HUES64 (cell line): Measurements from ENCODE around the gene TNRC18.
A peak's percentile ranks its signal among the peaks of the same experiment; 100 is the strongest.

Experiments
- H3K27ac ChIP-seq: 2 replicates; pipeline ENCODE4 v1.7.0; 2013; ENCODE audit warnings: low read depth, low read length, inconsistent platforms
- H3K27me3 ChIP-seq: 2 replicates; pipeline ENCODE4 v1.6.1; 2013; ENCODE audit warnings: mild to moderate bottlenecking, low read length; ENCODE audit not compliant: insufficient read depth
- H3K36me3 ChIP-seq: 2 replicates; pipeline ENCODE4 v1.6.1; 2013; ENCODE audit warnings: mild to moderate bottlenecking, low read length; ENCODE audit not compliant: insufficient read depth
- H3K4me1 ChIP-seq: 2 replicates; pipeline ENCODE4 v1.6.1; 2013; ENCODE audit warnings: mild to moderate bottlenecking, low read length, moderate library complexity; ENCODE audit not compliant: insufficient read depth
- H3K4me3 ChIP-seq: 2 replicates; pipeline ENCODE4 v1.5.1; 2013; ENCODE audit warnings: mild to moderate bottlenecking, low read length, moderate library complexity
- H3K9ac ChIP-seq: 2 replicates; pipeline ENCODE4 v1.6.1; 2013; ENCODE audit warnings: mild to moderate bottlenecking, low read depth, low read length
- H3K9me3 ChIP-seq: 2 replicates; pipeline ENCODE4 v1.6.1; 2013; ENCODE audit warnings: low read depth, low read length; ENCODE audit not compliant: insufficient read depth
- WGBS: fragments of 150-250, 120-280 bp; methylation state at CpG from one replicate; pipeline ENCODE4 v1.1.7; 2013; ENCODE audit warnings: missing lambda C conversion rate; 5-methylcytosine and 5-hydroxymethylcytosine counted together

Gene TNRC18

DNA sequence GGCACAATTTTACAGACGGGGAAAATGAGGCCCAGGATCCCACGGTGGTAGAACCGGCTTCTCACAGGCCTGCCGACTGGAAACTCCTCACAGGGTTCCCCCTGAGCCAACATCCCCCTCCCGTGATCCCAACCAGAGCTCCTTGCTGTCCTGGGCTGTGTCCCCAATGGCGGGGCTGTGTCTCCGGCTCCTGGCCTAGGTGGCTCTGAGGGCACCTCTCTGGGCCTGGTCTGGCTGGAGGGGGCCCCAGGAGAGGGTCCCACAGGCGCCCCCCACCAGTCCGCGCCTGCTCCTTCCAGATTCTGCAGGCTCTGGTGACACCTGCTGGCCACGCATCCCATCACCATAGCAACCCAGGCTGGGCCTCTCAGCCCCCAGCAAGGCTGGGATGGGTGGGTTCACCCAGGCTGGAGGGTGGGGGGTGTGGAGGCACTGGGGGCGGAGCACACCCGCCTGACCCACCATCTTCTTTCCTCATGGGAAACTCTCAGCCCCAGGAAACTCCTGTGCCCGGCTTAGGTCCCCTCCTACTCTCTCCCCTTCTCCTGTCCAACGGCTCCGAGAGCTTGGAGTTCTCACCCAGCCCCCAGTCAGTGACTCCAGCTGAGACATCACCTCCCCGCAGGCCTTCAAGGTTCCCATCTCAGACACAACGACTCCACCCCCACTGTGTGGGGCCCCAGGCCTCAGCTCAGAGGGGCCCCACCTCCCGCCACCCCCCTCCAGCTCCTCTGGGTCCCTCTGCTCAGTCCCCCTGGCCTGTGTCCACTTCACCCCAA lies 27.1 kb upstream of the TNRC18 start:
- no peaks in the 10 kb centered on the region for H3K27me3 ChIP-seq
- H3K9ac ChIP-seq: no peak overlapping the region
- H3K27ac ChIP-seq: no peak overlapping the region
- 32% methylated on average over 19 of the region's 19 CpGs for WGBS
- H3K9me3 ChIP-seq: no peaks in the 10 kb centered on the region
- no peaks in the 10 kb centered on the region for H3K36me3 ChIP-seq
- H3K4me3 ChIP-seq: no peak overlapping the region
- H3K4me1 ChIP-seq: no peaks in the 10 kb centered on the region

DNA sequence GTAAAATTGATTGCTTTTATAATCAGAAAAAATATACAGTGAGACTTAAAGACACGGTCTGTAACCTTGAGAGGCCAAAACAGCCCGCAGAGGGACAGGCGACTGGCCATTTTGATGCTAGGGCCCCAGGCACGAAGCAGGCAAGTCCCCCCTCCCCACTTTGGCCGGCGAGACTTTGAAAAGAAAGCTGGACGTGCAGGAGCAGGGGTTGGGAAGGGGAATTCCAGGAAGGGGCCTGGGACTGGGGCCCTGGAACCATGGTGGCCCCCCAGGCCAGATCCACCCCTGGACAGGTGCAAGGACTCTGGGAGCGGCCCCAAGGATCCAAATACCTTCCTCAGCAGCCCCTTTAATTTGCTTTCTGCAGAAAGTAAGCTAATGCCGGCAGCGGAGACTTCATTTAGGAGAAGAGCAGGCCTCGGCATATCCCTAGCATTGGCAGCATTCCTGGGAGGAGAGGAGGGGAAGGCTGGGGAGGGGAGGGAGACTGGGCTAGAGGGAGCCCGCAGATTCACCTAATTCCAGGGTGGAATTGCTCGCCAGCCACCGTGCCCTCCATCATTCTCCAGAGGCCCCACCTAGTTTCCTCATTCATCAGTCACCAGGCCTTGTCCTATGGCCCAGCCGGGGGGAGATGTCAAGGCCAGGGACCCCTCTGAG lies 24.9 kb upstream of the TNRC18 start:
- Histone ChIP-seq H3K27ac (peak overlapping the region; percentile 24; the same call in 1 of the 2 replicates), H3K4me3 (no peak overlapping the region), H3K9me3 (no peaks in the 10 kb centered on the region), H3K27me3 (no peaks in the 10 kb centered on the region), H3K36me3 (no peaks in the 10 kb centered on the region), H3K4me1 (no peaks in the 10 kb centered on the region), H3K9ac (no peak overlapping the region)
- 43% methylated on average over 15 of the region's 15 CpGs for WGBS

DNA sequence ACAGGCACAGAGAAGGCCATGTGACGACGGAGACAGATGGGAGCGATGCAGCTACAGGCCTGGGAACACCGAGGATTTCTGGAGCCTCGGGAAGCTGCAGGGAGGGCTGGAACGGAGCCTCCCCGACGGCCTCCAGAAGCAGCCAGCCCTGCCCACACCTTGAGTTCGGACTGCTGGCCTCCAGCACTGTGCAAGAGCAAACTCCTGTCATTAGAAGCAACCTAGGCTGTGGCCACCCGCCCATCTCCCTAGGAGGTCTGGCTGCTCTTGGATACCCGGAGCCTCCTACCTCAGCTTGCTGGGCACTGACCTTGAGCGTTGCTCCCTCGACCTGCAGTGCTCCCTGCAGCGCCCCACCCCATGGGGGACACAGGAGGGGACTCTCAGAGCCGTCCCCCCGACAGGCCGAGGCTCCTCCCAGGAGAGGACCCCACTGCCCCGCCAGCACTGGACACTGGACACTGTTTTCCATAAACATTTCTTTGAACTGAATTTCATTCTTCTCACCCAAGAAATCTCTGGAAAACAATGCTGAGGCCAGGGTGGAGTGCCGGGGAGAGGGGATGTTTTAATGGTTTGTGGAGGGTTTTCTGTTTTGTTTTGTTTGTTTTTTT lies 22.5 kb upstream of the TNRC18 start:
- Histone ChIP-seq H3K27me3 (no peaks in the 10 kb centered on the region), H3K4me3 (no peak overlapping the region), H3K9me3 (no peaks in the 10 kb centered on the region), H3K9ac (no peak overlapping the region), H3K27ac (no peak overlapping the region), H3K36me3 (no peaks in the 10 kb centered on the region), H3K4me1 (no peaks in the 10 kb centered on the region)
- 78% methylated on average over 19 of the region's 19 CpGs for WGBS

DNA sequence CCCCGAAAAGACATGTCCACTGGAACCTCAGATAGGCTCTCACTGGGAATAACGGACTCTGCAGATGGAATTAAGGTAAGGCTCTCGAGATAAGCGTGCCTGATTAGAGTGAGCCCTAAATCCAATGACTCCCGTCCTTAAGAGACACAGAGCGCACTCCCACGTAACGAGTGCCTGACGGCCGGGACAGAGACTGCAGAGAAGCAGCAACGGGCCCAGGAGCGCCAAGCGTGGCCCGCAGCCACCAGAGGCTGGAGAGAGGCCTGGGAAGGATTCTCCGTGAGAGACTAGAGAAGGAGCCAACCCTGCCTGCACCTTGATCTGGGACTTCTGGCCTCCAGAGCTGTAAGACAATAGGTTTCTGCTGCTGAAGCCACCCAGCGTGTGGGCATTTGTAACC lies 20.0 kb upstream of the TNRC18 start:
- 85% methylated on average over 16 of the region's 16 CpGs for WGBS
- Histone ChIP-seq H3K27ac (no peak overlapping the region), H3K36me3 (no peaks in the 10 kb centered on the region), H3K4me3 (no peak overlapping the region), H3K9me3 (no peaks in the 10 kb centered on the region), H3K9ac (no peak overlapping the region), H3K27me3 (no peaks in the 10 kb centered on the region), H3K4me1 (no peaks in the 10 kb centered on the region)

GRCh38 chr7:5442757-5443305 lies 19.2 kb upstream of the TNRC18 start:
- H3K4me1 ChIP-seq: no peaks in the 10 kb centered on the region
- 90% methylated on average over 20 of the region's 20 CpGs for WGBS

GRCh38 chr7:5441840-5442503 lies 18.3 kb upstream of the TNRC18 start:
- H3K36me3 ChIP-seq: no peaks in the 10 kb centered on the region
- no peaks in the 10 kb centered on the region for H3K27me3 ChIP-seq
- 86% methylated on average over 11 of the region's 11 CpGs for WGBS
- no peaks in the 10 kb centered on the region for H3K4me1 ChIP-seq
- H3K9ac ChIP-seq: no peak overlapping the region
- H3K27ac ChIP-seq: no peak overlapping the region
- 0 out of 2 replicates have a peak, but pooled peaks cover 3% of the 10 kb centered on the region for H3K9me3 ChIP-seq
- H3K4me3 ChIP-seq: no peak overlapping the region

More at GRCh38 chr7:5442757-5443305, 19.2 kb upstream of the TNRC18 start:
- no peaks in the 10 kb centered on the region for H3K27me3 ChIP-seq
- no peak overlapping the region for H3K27ac ChIP-seq
- no peak overlapping the region for H3K4me3 ChIP-seq
- H3K36me3 ChIP-seq: no peaks in the 10 kb centered on the region
- no peak overlapping the region for H3K9ac ChIP-seq
- no peaks in the 10 kb centered on the region for H3K9me3 ChIP-seq

GRCh38 chr7:5439572-5440496 lies 16.2 kb upstream of the TNRC18 start:
- WGBS: 89% methylated on average over 24 of the region's 24 CpGs

GRCh38 chr7:5439209-5439571 lies 15.6 kb upstream of the TNRC18 start:
- Histone ChIP-seq H3K9ac (no peak overlapping the region), H3K9me3 (0 out of 2 replicates have a peak, but pooled peaks cover 3% of the 10 kb centered on the region), H3K36me3 (no peaks in the 10 kb centered on the region), H3K4me3 (no peak overlapping the region), H3K27ac (no peak overlapping the region), H3K27me3 (no peaks in the 10 kb centered on the region), H3K4me1 (no peaks in the 10 kb centered on the region)
- WGBS: 96% methylated on average over 2 of the region's 3 CpGs

More at GRCh38 chr7:5439572-5440496, 16.2 kb upstream of the TNRC18 start:
- no peak overlapping the region for H3K9ac ChIP-seq
- H3K4me3 ChIP-seq: no peak overlapping the region
- H3K36me3 ChIP-seq: no peaks in the 10 kb centered on the region
- no peaks in the 10 kb centered on the region for H3K4me1 ChIP-seq
- H3K27ac ChIP-seq: no peak overlapping the region
- H3K27me3 ChIP-seq: no peaks in the 10 kb centered on the region
- 0 out of 2 replicates have a peak, but pooled peaks cover 3% of the 10 kb centered on the region for H3K9me3 ChIP-seq

DNA sequence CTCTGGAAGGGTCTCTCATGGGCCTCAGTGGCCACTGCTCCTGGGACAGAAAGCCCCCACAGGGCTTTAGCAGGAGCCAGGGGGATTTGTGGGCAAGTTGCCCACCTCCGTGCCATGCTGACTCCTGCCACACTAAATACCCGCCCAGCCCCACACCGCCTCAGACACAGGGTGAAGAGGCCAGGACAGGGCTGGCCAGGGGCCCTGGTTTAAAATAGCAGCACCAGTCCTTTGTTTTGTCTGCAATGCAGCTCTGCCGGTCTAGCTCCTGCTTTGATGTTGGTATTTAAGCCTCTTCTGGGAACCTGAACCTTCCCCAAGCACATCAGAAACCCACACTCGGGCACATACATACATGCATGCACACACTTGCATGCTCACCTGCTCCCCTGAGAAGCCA lies 14.4 kb upstream of the TNRC18 start:
- WGBS: 88% methylated on average over 5 of the region's 5 CpGs
- H3K9me3 ChIP-seq: peaks cover 7% of the 10 kb centered on the region; the same call in 1 of the 2 replicates

GRCh38 chr7:5437348-5437892 lies 13.8 kb upstream of the TNRC18 start:
- peaks cover 9% of the 10 kb centered on the region; the same call in 1 of the 2 replicates for H3K9me3 ChIP-seq
- no peak overlapping the region for H3K4me3 ChIP-seq
- H3K4me1 ChIP-seq: no peaks in the 10 kb centered on the region
- WGBS: 96% methylated on average over 6 of the region's 6 CpGs
- H3K27me3 ChIP-seq: no peaks in the 10 kb centered on the region
- no peak overlapping the region for H3K9ac ChIP-seq
- no peak overlapping the region for H3K27ac ChIP-seq
- no peaks in the 10 kb centered on the region for H3K36me3 ChIP-seq

More for the DNA sequence above, 14.4 kb upstream of the TNRC18 start:
- no peaks in the 10 kb centered on the region for H3K27me3 ChIP-seq
- no peaks in the 10 kb centered on the region for H3K4me1 ChIP-seq
- no peak overlapping the region for H3K9ac ChIP-seq
- H3K27ac ChIP-seq: no peak overlapping the region
- no peaks in the 10 kb centered on the region for H3K36me3 ChIP-seq
- H3K4me3 ChIP-seq: no peak overlapping the region
